PC-9 (cell line): ENCODE results near the gene ALLC. TPM values are rescaled to one million over a fixed set of nuclear protein-coding genes. Genes with fewer than 3 reads are reported as not detected.
"Not testable (repeated sequence)": the region's sequence is repeated elsewhere in the genome, so short reads cannot be mapped to it uniquely, and the experiment has no call there.

Source experiments
- BruUV-seq: library from RNA; stranded (reverse); fragments of 400-500 nt; replicated peaks from 2 replicates; lab custom pipeline; 2021; lab: Mats Ljungman, UMichigan
- CTCF ChIA-PET: fragments of 300-600 bp; sonication (Branson Sonifier 250); formaldehyde crosslinking; loops from one replicate; lab custom pipeline; 2022; ENCODE audit warnings: antibody characterized with exemption; lab: Charles Lee
- POLR2A ChIA-PET: fragments of 300-600 bp; sonication (Branson Sonifier 250); formaldehyde crosslinking; loops from one replicate; lab custom pipeline; 2022; ENCODE audit warnings: antibody characterized with exemption; ENCODE audit not compliant: unreplicated experiment; lab: Charles Lee
- DNase-seq, 2 experiments: peaks; one replicate each; pipeline versions ENCODE4 v3.0.0 to v3.0.0-alpha.2; 2015 to 2022; ENCODE audit warnings: mixed read lengths in 1 of 2
- H2AFZ ChIP-seq: fragments of 200-600 bp; sonication (generic); 2 replicates; pipeline ENCODE4 v1.8.1; 2017; ENCODE audit warnings: antibody characterized with exemption
- H3F3A ChIP-seq: fragments of 200-600 bp; sonication (generic); 2 replicates; pipeline ENCODE4 v1.8.1; 2017; ENCODE audit warnings: antibody characterized with exemption, mild to moderate bottlenecking, low read depth; ENCODE audit not compliant: insufficient read depth
- H3K27ac ChIP-seq: fragments of 200-600 bp; sonication (generic); 2 replicates; pipeline ENCODE4 v1.6.1; 2016; ENCODE audit warnings: mixed run types
- H3K27me3 ChIP-seq: fragments of 200-600 bp; sonication (generic); 2 replicates; pipeline ENCODE4 v1.6.1; 2016; ENCODE audit warnings: low read depth, mixed run types; ENCODE audit not compliant: insufficient read depth
- H3K36me3 ChIP-seq: fragments of 200-600 bp; sonication (generic); 2 replicates; pipeline ENCODE4 v1.6.1; 2016; ENCODE audit warnings: low read depth, mixed run types
- H3K4me1 ChIP-seq: fragments of 200-600 bp; sonication (generic); replicated peaks from 2 replicates; pipeline ENCODE4 v1.6.1; 2016; ENCODE audit warnings: mixed run types; ENCODE audit not compliant: insufficient read depth
- H3K4me2 ChIP-seq: fragments of 200-600 bp; sonication (generic); 2 replicates; pipeline ENCODE4 v1.6.1; 2017; ENCODE audit warnings: mixed run types
- H3K4me3 ChIP-seq: fragments of 200-600 bp; sonication (generic); 2 replicates; pipeline ENCODE4 v1.6.1; 2016; ENCODE audit warnings: mixed run types
- H3K79me2 ChIP-seq: fragments of 200-600 bp; sonication (generic); 2 replicates; pipeline ENCODE4 v1.6.1; 2017; ENCODE audit warnings: low read depth, mixed run types
- H3K9me2 ChIP-seq: fragments of 200-600 bp; sonication (generic); 2 replicates; pipeline ENCODE4 v1.8.1; 2017; ENCODE audit warnings: mild to moderate bottlenecking; ENCODE audit not compliant: insufficient read depth
- H3K9me3 ChIP-seq: fragments of 200-600 bp; sonication (generic); 2 replicates; pipeline ENCODE4 v1.8.1; 2016; ENCODE audit warnings: low read depth; ENCODE audit not compliant: insufficient read depth
- H4K20me1 ChIP-seq: fragments of 200-600 bp; sonication (generic); 2 replicates; pipeline ENCODE4 v1.8.1; 2017; ENCODE audit not compliant: insufficient read depth
- CTCF ChIP-seq: fragments of 200-600 bp; sonication (generic); conservative IDR thresholded peaks from 2 replicates; pipeline ENCODE4 v1.6.1; 2017; ENCODE audit warnings: mixed run types, antibody characterized with exemption, mild to moderate bottlenecking, moderate library complexity
- EZH2 ChIP-seq: fragments of 200-600 bp; sonication (generic); IDR thresholded peaks from 2 replicates; pipeline ENCODE4 v1.8.0; 2017; ENCODE audit warnings: antibody characterized with exemption, low read depth
- intact Hi-C: fragments of 100-400 bp; cut with micrococcal nuclease; formaldehyde crosslinking; loops from one replicate; pipeline ENCODE4 v1.10.0; 2022; ENCODE audit not compliant: unreplicated experiment
- total RNA-seq: library from RNA; stranded (reverse); gene quantifications from 2 replicates; pipeline ENCODE4 v1.2.3, GENCODE V29; 2021

The ALLC gene
- total RNA-seq, 1 experiment from 2014 or later: not detected

DNA sequence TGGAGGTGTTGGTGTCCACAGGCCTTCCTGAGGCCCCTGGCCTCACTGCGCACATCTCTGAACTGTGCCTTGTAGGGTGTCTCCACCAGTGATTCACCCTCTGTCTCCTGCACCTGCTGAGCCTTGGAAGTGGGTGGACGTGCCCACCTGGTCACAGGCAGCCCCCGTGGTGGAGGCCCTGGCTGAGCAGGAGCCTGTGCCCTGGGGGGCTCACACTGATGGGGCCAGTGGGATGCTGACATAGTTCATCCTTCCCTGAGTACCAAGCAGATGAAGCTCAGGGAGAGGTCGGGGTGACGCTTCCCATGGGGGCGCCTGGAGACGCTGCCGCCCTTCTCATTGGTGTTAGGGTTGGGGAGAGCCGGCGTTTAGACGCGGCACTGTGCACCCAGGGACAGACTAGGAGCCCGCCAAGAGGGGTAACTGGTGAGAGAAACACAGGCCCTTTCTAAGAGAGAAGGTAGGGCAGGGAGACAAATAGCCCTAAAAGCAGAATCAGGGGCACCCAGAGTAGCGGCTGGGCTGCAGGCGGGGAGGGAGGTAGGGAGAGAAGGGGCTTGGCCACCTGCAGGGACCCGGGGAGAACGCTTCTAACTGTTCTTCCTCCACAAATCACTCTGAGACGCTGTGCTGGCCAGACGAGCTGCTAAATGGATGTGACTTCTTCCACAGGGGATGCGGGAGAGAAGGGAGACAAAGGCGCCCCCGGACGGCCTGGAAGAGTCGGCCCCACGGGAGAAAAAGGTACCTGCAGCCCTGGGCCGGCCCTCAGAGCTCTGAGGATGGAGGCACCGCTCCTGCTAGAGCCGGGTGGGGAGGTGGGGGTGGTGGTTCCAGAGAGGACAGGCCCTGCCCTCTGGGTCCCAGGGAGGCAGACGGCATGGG is 45.1 kb upstream of the ALLC start:
- no peaks in the 10 kb centered on the region for H4K20me1 ChIP-seq
- H3F3A ChIP-seq: no peaks in the 10 kb centered on the region; the same call in 1 of the 2 replicates
- no peaks in the 10 kb centered on the region; the same call in 1 of the 2 replicates for H3K9me3 ChIP-seq
- ChIA-PET CTCF (no interaction called here), POLR2A (no interaction called here)
- H3K27ac ChIP-seq: no peak overlapping the region
- H3K4me3 ChIP-seq: no peak overlapping the region
- intact Hi-C loops: no loop called here
- no peaks in the 10 kb centered on the region for H3K4me1 ChIP-seq
- no TSS peak for BruUV-seq
- no peak overlapping the region for H3K4me2 ChIP-seq
- no peak for DNase-seq
- H3K9me2 ChIP-seq: no peaks in the 10 kb centered on the region
- TF ChIP-seq EZH2 (no peak), CTCF (no peak)
- no peaks in the 10 kb centered on the region for H3K36me3 ChIP-seq
- H2AFZ ChIP-seq: no peak overlapping the region
- H3K79me2 ChIP-seq: no peaks in the 10 kb centered on the region
- H3K27me3 ChIP-seq: no peaks in the 10 kb centered on the region

DNA sequence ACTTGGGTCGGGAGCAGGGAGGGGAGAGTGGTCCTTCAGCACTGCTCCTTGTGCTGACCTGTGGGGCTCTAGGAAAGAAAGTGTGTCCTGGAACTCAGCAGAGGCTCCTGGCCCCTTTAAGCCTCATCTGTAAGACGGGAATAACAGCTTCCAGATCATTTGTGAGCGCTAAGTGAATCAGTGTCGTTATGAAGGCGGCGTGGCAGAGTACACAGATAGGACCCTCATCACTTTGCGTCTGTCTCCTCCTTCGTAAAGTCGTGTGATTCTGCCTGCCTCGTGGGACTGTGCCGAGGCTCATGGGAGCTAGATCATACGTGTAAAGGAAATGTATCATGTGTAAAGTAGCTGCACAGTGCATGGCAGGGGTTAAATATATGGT is 44.5 kb upstream of the ALLC start:
- Histone ChIP-seq H4K20me1 (no peaks in the 10 kb centered on the region), H3K27me3 (no peaks in the 10 kb centered on the region), H3F3A (no peaks in the 10 kb centered on the region), H3K36me3 (no peaks in the 10 kb centered on the region), H3K4me2 (no peak overlapping the region), H2AFZ (no peak overlapping the region), H3K79me2 (no peaks in the 10 kb centered on the region), H3K4me1 (no peaks in the 10 kb centered on the region), H3K9me2 (no peaks in the 10 kb centered on the region), H3K9me3 (no peaks in the 10 kb centered on the region; the same call in 1 of the 2 replicates), H3K4me3 (no peak overlapping the region), H3K27ac (no peak overlapping the region)
- ChIA-PET POLR2A (no interaction called here), CTCF (no interaction called here)
- DNase-seq: no peak
- BruUV-seq: no TSS peak
- intact Hi-C loops: no loop called here
- no peak for TF ChIP-seq CTCF

DNA sequence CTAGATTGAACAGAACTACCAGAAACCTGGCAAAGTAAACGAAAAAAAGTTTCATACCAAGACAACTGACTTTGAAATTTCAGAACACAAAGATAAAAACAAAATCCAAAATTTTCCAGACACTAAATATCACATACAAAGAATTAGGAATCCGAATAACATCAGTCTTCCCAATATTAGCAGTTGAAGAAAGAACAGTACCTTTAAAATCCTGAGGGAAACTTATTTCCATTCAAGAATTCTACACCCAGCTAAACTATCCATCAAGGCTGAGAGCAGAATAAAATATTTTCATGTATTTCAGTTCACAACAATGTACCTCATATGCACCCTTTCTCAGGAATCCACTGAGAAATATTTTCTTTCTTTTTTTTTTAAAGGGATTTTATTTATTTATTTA is 43.3 kb upstream of the ALLC start:
- CTCF ChIA-PET, POLR2A ChIA-PET, H3K4me3 ChIP-seq, H3K4me2 ChIP-seq, H3K4me1 ChIP-seq, H3K27me3 ChIP-seq, DNase-seq, H3K9me3 ChIP-seq, H3K9me2 ChIP-seq, H4K20me1 ChIP-seq, H3K27ac ChIP-seq, H3K79me2 ChIP-seq, H3K36me3 ChIP-seq, H2AFZ ChIP-seq, intact Hi-C loops, H3F3A ChIP-seq, BruUV-seq: not testable (repeated sequence)

DNA sequence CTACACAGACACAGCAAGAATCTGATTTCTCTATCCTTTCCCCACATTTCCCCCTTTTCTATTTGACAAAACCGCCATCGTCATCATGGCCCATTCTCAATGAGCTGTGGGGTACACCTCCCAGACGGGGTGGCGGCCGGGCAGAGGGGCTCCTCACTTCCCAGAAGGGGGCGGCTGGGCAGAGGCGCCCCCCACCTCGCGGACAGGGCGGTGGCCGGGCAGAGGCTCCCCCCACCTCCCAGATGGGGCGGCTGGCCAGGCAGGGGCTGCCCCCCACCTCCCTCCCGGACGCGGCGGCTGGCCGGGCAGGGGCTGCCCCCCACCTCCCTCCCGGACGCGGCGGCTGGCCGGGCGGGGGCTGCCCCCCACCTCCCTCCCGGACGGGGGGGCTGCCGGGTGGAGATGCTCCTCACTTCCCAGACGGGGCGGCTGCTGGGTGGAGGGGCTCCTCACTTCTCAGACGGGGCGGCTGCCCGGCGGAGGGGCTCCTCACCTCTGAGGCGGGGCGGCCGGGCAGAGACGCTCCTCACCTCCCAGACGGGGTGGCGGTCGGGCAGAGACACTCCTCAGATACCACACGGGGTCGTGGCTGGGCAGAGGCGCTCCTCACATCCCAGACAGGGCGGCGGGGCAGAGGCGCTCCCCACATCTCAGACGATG is 42.3 kb upstream of the ALLC start:
- H3K9me2 ChIP-seq, H2AFZ ChIP-seq, H3K27me3 ChIP-seq, H3F3A ChIP-seq, CTCF ChIA-PET, H3K4me1 ChIP-seq, intact Hi-C loops, H3K9me3 ChIP-seq, DNase-seq, POLR2A ChIA-PET, H3K27ac ChIP-seq, H3K36me3 ChIP-seq, H4K20me1 ChIP-seq, H3K4me3 ChIP-seq, BruUV-seq, H3K4me2 ChIP-seq, H3K79me2 ChIP-seq: not testable (repeated sequence)

DNA sequence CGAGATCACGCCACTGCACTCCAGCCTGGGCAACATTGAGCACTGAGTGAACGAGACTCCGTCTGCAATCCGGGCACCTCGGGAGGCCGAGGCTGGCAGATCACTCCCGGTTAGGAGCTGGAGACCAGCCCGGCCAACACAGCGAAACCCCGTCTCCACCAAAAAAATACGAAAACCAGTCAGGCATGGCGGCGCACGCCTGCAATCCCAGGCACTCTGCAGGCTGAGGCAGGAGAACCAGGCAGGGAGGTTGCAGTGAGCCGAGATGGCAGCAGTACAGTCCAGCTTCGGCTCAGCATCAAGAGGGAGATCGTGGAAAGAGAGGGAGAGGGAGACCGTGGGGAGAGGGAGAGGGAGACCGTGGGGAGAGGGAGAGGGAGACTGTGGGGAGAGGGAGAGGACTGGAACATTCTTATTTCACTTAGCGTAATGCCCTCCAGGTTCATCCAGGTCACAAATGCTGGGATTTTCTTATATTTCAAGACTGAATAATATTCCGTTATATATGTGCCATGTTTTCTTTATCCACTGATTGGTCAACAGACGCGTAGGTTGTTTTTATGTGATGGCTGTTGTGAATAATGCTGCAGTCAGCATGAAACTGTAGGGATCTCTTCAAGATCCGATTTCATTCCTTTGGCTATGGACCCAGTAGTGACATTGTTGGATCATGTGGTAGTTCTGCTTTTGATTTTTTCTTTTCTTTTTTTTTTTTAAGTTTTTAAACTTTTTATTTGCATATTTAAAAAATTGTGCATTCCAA is 41.4 kb upstream of the ALLC start:
- H3K4me3 ChIP-seq, DNase-seq, H3K27ac ChIP-seq, H3K36me3 ChIP-seq, POLR2A ChIA-PET, H3K9me3 ChIP-seq, H3K79me2 ChIP-seq, BruUV-seq, H4K20me1 ChIP-seq, intact Hi-C loops, H3K4me1 ChIP-seq, H3K9me2 ChIP-seq, H3K27me3 ChIP-seq, H3K4me2 ChIP-seq, H3F3A ChIP-seq, H2AFZ ChIP-seq, CTCF ChIA-PET: not testable (repeated sequence)
